T-helper 1 cell (primary cell): ENCODE results near the gene HYDIN.
"Not testable (repeated sequence)": the region's sequence is repeated elsewhere in the genome, so short reads cannot be mapped to it uniquely, and the experiment has no call there.

ENCODE experiments used
- DNase-seq, 5 donors: peaks; one replicate each; pipeline ENCODE4 v3.0.0-alpha.2; 2012 to 2020

The HYDIN gene

GRCh38 chr16:71218306-71218963 is 12.1 kb downstream of the HYDIN start:
- DNase-seq: no peak

GRCh38 chr16:71217506-71217905 is 13.0 kb downstream of the HYDIN start:
- DNase-seq: no peak

GRCh38 chr16:71216714-71217113 is 13.8 kb downstream of the HYDIN start:
- no peak for DNase-seq

DNA sequence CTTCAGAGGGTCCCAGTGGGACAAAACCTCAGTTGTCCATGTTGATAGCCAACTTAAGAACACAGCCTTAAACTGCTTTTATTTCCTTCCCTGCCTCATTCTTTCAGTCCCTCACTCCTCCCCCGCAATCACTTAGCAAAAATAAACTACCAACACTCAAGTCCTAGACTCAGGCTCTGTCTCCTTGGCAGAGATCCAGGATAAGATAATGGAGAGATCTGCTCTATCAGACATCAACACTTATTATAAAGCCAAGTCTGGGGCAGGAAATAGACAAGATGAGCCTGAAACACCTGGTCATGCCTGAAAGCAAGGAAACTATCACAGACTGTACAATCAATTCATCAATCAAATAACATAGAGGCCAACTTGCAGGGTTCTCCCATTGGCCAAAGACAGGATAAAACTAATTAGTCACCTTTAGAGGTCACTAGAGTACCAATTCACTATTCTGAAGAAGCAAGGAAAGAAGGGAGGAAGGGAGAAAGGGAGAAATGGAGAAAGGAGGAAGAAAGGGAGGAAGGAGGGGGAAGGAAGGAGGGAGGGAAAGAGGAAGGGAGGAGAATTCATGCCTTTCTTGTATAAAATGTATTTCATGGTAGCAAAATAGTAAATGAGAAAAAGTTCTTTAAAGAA is 15.7 kb downstream of the HYDIN start:
- DNase-seq: no peak

GRCh38 chr16:71205482-71206131 is 24.9 kb downstream of the HYDIN start:
- DNase-seq: no peak

DNA sequence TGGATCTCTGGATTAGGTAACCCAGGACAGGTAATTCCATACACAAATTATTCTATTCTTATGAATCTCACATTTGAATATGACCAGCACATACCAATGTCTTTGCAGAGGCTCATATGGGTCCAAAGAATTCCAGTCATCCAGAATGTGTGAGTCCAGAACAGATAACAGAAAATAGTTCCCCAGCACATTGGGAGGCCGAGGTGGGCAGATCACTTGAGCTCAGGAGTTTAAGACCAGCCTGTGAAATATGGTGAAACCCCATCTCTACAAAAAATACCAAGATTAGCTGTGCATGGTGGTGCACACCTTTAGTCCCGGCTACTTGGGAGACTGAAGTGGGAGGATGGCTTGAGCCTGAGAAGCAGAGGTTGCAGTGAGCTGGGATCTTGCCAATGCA is 26.9 kb downstream of the HYDIN start:
- DNase-seq: no peak

DNA sequence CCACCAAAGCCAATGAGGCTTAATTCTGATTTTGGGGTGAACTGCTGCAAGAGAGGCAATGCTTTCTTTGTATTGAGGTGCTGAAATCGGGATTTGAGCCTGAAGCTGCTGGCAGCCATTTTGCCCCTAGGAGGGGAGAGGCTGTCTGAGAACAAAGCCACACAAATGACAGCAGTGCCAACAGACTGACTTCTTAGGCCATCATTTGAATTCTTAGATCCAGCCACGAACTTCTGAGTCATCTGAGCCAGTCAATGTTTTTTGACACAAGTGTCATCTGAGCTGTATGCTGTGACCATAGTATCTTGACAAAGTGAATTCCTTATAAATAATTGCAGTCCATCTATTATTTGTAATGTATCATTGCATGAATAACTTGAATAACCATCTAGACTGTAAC is 29.0 kb downstream of the HYDIN start:
- no peak for DNase-seq

- no peak for DNase-seq
These were observed 29.5 kb downstream of the HYDIN start for GRCh38 chr16:71201054-71201453.

- no peak for DNase-seq
These were observed 32.1 kb downstream of the HYDIN start for GRCh38 chr16:71198408-71198807.

- DNase-seq: no peak
These were observed 38.1 kb downstream of the HYDIN start for GRCh38 chr16:71192387-71192786.

DNA sequence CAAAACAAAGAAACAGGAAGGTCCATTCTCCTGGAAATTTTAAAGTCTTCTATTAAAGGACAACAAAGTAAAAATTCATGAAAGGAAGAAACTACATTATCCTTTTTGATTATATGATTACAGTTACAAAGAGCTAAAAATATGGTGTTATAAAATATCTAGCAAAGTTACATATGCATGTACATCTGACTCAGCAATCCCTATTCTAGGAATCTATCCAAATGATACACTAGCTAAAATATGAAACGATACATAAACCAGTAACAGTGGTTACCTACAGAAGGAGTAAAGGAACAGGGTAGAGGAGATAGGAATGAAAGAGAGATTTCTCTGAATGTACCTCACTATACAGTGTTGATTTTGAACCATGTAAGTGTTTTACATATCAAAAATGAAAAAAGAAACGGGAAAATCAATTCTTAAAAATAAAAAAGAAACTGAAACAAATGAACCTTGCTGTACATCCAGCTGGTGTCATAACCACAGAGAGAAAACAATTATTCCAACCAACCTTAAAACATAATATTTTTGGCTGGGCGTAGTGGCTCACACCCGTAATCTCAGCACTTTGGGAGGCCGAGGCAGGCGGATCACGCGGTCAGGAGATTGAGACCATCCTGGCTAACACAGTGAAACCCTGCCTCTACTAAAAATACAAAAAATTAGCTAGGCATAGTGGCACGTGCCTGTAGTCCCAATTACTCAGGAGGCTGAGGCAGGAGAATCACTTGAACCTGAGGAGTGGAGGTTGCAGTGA is 41.4 kb downstream of the HYDIN start:
- no peak for DNase-seq

DNA sequence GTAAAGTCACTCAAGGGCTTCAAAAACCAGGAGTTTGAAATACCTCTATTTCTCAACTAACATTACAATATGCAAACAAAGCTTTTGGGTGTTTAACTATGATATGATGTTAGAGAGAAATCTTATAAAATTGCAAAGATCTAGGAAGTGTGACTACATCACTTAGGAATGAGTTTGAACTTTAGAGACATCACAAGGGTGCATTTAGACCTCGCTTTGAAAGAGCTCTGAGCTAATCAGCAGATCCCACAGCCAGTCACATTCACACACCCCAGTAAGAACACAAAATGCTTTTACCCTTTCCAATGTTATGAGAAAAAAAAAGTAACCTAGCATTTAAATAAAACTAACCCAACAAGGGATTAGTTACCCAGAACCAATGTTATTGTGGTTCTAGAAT is 45.2 kb downstream of the HYDIN start:
- DNase-seq: no peak

- DNase-seq: no peak
These were observed 51.0 kb downstream of the HYDIN start for GRCh38 chr16:71179569-71179968.

DNA sequence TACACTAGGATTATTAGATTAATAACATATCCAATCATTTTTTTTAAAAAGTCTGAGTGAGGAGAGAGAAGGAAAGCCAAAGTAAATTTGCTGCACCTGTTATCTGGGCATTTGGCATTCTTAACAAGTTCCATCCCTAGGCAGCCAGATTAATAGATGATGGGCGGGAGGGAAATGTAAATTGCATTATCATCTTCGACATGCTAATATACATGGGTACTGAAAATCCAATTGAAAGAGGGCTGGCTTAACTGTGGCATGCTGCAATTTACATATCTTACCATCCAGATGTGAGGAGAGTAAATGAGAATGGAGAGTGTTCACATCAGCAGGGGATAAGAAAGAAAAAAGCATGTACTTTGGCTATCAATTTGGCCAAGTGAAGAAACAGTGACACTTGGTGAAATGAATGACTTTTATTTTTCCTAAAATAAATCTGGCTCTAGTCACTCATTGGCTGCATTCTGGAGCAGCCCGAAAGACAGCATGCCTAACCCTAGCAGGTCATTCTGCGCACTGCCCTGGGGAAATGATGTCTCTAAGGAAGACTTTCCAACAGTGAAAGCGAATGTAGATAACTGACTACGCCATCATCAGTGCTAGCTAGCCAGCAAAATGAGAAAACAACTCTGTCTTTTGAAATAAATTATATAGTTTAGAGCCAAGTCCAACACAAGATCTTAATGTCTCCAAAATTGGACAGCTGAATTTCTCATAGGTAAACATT is 57.9 kb downstream of the HYDIN start:
- DNase-seq: no peak

- not testable (repeated sequence) for DNase-seq
These were observed 69.5 kb downstream of the HYDIN start for GRCh38 chr16:71161007-71161406.

- not testable (repeated sequence) for DNase-seq
These were observed 73.2 kb downstream of the HYDIN start for GRCh38 chr16:71157278-71157677.

- DNase-seq: not testable (repeated sequence)
These were observed 77.2 kb downstream of the HYDIN start for GRCh38 chr16:71153329-71153728.

- DNase-seq: not testable (repeated sequence)
These were observed 78.9 kb downstream of the HYDIN start for GRCh38 chr16:71151654-71152053.

GRCh38 chr16:71143246-71143645 is 87.3 kb downstream of the HYDIN start:
- DNase-seq: not testable (repeated sequence)

- DNase-seq: not testable (repeated sequence)
These were observed 120.0 kb downstream of the HYDIN start for GRCh38 chr16:71110565-71110964.

GRCh38 chr16:71109656-71110208 is 120.8 kb downstream of the HYDIN start:
- DNase-seq: not testable (repeated sequence)

DNA sequence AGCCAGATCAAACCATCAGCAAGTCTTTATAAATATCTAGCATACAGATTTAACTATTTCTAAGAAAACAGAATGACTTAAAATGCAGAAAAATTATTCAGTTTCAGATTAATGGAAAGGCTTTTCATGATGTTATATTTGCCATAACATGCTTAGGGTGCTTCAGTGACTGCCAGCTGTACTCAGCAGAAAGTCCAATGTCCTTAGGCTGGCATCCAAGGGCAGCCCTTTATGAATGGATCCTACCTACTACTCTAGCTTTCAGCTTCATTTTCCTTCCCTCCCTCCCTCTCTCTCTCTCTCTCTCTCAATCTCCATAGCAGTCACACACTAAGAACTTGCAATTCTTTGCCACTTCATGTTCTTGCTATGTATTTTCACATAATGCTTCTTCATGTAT is 124.6 kb downstream of the HYDIN start:
- not testable (repeated sequence) for DNase-seq
